A673 (cell line): ENCODE measurements around the gene DPP9. TPM values are rescaled to one million over a fixed set of nuclear protein-coding genes. Genes with fewer than 3 reads are reported as not detected.

Experiments used
- BruUV-seq: library from RNA; stranded (reverse); fragments of 400-500 nt; replicated peaks from 2 replicates; lab custom pipeline; 2021; lab: Mats Ljungman, UMichigan
- CTCF ChIA-PET: fragments of 300-600 bp; sonication (Branson Sonifier 250); formaldehyde crosslinking; loops from one replicate; lab custom pipeline; 2022; ENCODE audit warnings: antibody characterized with exemption; lab: Charles Lee
- POLR2A ChIA-PET: fragments of 300-600 bp; sonication (Branson Sonifier 250); formaldehyde crosslinking; loops from one replicate; lab custom pipeline; 2022; ENCODE audit warnings: antibody characterized with exemption; ENCODE audit not compliant: low non-redundant PET; lab: Charles Lee
- DNase-seq: peaks from one replicate; pipeline ENCODE4 v3.0.0-alpha.2; 2015; ENCODE audit warnings: low spot score
- H3K27ac ChIP-seq: fragments of 200-600 bp; sonication (generic); 2 replicates; pipeline ENCODE4 v1.5.1; 2016; ENCODE audit warnings: mixed run types, low read depth, mild to moderate bottlenecking, mixed read lengths, antibody characterized with exemption, low read length; ENCODE audit not compliant: poor library complexity, severe bottlenecking
- H3K27me3 ChIP-seq: fragments of 200-600 bp; sonication (generic); replicated peaks from 2 replicates; pipeline ENCODE4 v1.6.1; 2017; ENCODE audit warnings: mixed run types, low read depth, mild to moderate bottlenecking, mixed read lengths, antibody characterized with exemption, low read length; ENCODE audit not compliant: insufficient read depth, poor library complexity
- H3K36me3 ChIP-seq: fragments of 200-600 bp; sonication (generic); 2 replicates; pipeline ENCODE4 v1.6.1; 2016; ENCODE audit warnings: mixed run types, mild to moderate bottlenecking, mixed read lengths, antibody characterized with exemption, low read length; ENCODE audit not compliant: insufficient read depth, poor library complexity, severe bottlenecking
- H3K4me1 ChIP-seq: fragments of 200-600 bp; sonication (generic); 2 replicates; pipeline ENCODE4 v1.6.1; 2017; ENCODE audit warnings: mixed run types, mild to moderate bottlenecking, mixed read lengths, antibody characterized with exemption, low read length; ENCODE audit not compliant: insufficient read depth, poor library complexity, severe bottlenecking
- H3K4me3 ChIP-seq: fragments of 200-600 bp; sonication (generic); 2 replicates; pipeline ENCODE4 v1.5.1; 2016; ENCODE audit warnings: low read depth, mixed run types, mild to moderate bottlenecking, mixed read lengths, low read length; ENCODE audit not compliant: poor library complexity, severe bottlenecking
- H3K9me3 ChIP-seq: fragments of 200-600 bp; sonication (generic); 2 replicates; pipeline ENCODE4 v1.6.1; 2016; ENCODE audit warnings: mixed run types, low read depth, mild to moderate bottlenecking, mixed read lengths, antibody characterized with exemption, low read length; ENCODE audit not compliant: poor library complexity, severe bottlenecking
- CTCF ChIP-seq: fragments of 300-800, 200-600 bp; sonication (generic); conservative IDR thresholded peaks from 2 replicates; pipeline ENCODE4 v1.5.1; 2017; ENCODE audit warnings: low read depth, mild to moderate bottlenecking, antibody characterized with exemption, low read length, moderate library complexity, mixed read lengths
- EZH2 ChIP-seq: fragments of 200-600 bp; sonication (generic); IDR thresholded peaks from 2 replicates; pipeline ENCODE4 v1.6.1; 2017; ENCODE audit warnings: borderline replicate concordance, low read depth, mild to moderate bottlenecking, mixed read lengths, antibody characterized with exemption, low read length; ENCODE audit not compliant: poor library complexity, severe bottlenecking
- intact Hi-C: fragments of 100-400 bp; cut with micrococcal nuclease; formaldehyde crosslinking; loops from one replicate; pipeline ENCODE4 v1.10.0; 2022; ENCODE audit not compliant: unreplicated experiment
- total RNA-seq: library from RNA; stranded (reverse); gene quantifications from 2 replicates; pipeline ENCODE4 v1.2.3, GENCODE V29; 2021

DPP9 gene
- total RNA-seq, 1 experiment from 2014 or later, result 65.7 TPM

GRCh38 chr19:4707956-4708650, 15.5 kb downstream of the DPP9 start:
- Histone ChIP-seq H3K4me3 (no peak overlapping the region), H3K9me3 (no peaks in the 10 kb centered on the region), H3K4me1 (no peaks in the 10 kb centered on the region), H3K36me3 (peaks cover 36% of the 10 kb centered on the region), H3K27me3 (no peaks in the 10 kb centered on the region), H3K27ac (no peak overlapping the region)
- POLR2A ChIA-PET, result no interaction called here
- no TSS peak for BruUV-seq
- no peak for DNase-seq
- intact Hi-C loops, result no loop called here
- CTCF ChIA-PET, result no interaction called here
- TF ChIP-seq CTCF (no peak), EZH2 (no peak)

GRCh38 chr19:4707322-4707721, 16.3 kb downstream of the DPP9 start:
- no peaks in the 10 kb centered on the region for H3K9me3 ChIP-seq
- no peaks in the 10 kb centered on the region for H3K27me3 ChIP-seq
- no peaks in the 10 kb centered on the region for H3K4me1 ChIP-seq
- H3K36me3 ChIP-seq, result peaks cover 31% of the 10 kb centered on the region
- no peak overlapping the region for H3K27ac ChIP-seq
- ChIA-PET POLR2A (no interaction called here), CTCF (no interaction called here)
- TF ChIP-seq EZH2 (no peak), CTCF (no peak)
- no TSS peak for BruUV-seq
- DNase-seq, result no peak
- no peak overlapping the region for H3K4me3 ChIP-seq
- intact Hi-C loops, result no loop called here

- intact Hi-C loops, result no loop called here
- DNase-seq, result no peak
- H3K27ac ChIP-seq, result no peak overlapping the region
- TF ChIP-seq CTCF, result no peak
- TF ChIP-seq EZH2, result no peak
- peaks cover 36% of the 10 kb centered on the region for H3K36me3 ChIP-seq
- no TSS peak for BruUV-seq
- POLR2A ChIA-PET, result no interaction called here
- H3K9me3 ChIP-seq, result no peaks in the 10 kb centered on the region
- no peaks in the 10 kb centered on the region for H3K27me3 ChIP-seq
- CTCF ChIA-PET, result no interaction called here
- H3K4me1 ChIP-seq, result no peaks in the 10 kb centered on the region
- H3K4me3 ChIP-seq, result no peak overlapping the region
Observed at GRCh38 chr19:4705413-4706131, 18.1 kb downstream of the DPP9 start.
